Endothelial cell of umbilical vein (primary cell): Measurements from ENCODE around the gene C16orf87. TPM values are rescaled to one million over a fixed set of nuclear protein-coding genes. Genes with fewer than 3 reads are reported as not detected.

Source experiments
- BruUV-seq: library from RNA; stranded (reverse); fragments of 400-500 nt; replicated peaks from 2 replicates; lab custom pipeline; 2021; lab: Mats Ljungman, UMichigan
- CTCF ChIA-PET: fragments of 300-600, 350-600 bp; sonication (Branson Sonifier 250); formaldehyde crosslinking; loops from one replicate; lab custom pipeline; 2021; ENCODE audit warnings: antibody characterized with exemption, inconsistent platforms; lab: Charles Lee
- POLR2A ChIA-PET: fragments of 300-600, 350-600 bp; sonication (Branson Sonifier 250); formaldehyde crosslinking; loops from one replicate; lab custom pipeline; 2021; ENCODE audit warnings: antibody characterized with exemption, inconsistent platforms; lab: Charles Lee
- DNase-seq: peaks from one replicate; pipeline ENCODE4 v3.0.0-alpha.2; 2011; ENCODE audit warnings: low read depth, low spot score
- FAIRE-seq: peaks from 2 replicates; lab custom pipeline; 2011; peaks lifted over from hg19 to GRCh38; lab: Jason Lieb, UNC
- H2AFZ ChIP-seq: 2 replicates; pipeline ENCODE4 v1.6.0; 2012; ENCODE audit warnings: low read depth, low read length, control low read depth, inconsistent platforms
- H3K27ac ChIP-seq: 2 replicates; pipeline ENCODE4 v1.5.1; 2011; ENCODE audit warnings: low read depth, mild to moderate bottlenecking, control low read depth, low read length, moderate library complexity; ENCODE audit not compliant: insufficient read depth
- H3K27me3 ChIP-seq, 2 experiments: 2 replicates each; pipeline versions ENCODE4 v1.6.0 to v1.6.1; 2011; ENCODE audit warnings: low read length in 2 of 2, mixed read lengths in 1 of 2; ENCODE audit not compliant: control insufficient read depth in 2 of 2, insufficient read depth in 2 of 2
- H3K36me3 ChIP-seq, 2 experiments: 2 replicates in 1 of 2; 3 replicates in 1 of 2; pipeline ENCODE4 v1.5.1; 2011; ENCODE audit warnings: low read length in 2 of 2, mild to moderate bottlenecking in 1 of 2, moderate library complexity in 1 of 2; ENCODE audit not compliant: control insufficient read depth in 2 of 2, insufficient read depth in 2 of 2; ENCODE audit errors: extremely low read depth in 1 of 2
- H3K4me1 ChIP-seq: 3 replicates; pipeline ENCODE4 v1.5.1; 2011; ENCODE audit warnings: mild to moderate bottlenecking, low read length; ENCODE audit not compliant: control insufficient read depth, insufficient read depth; ENCODE audit errors: extremely low read depth
- H3K4me2 ChIP-seq: 2 replicates; pipeline ENCODE4 v1.6.1; 2011; ENCODE audit warnings: low read length, control low read depth, mixed read lengths; ENCODE audit not compliant: insufficient read depth
- H3K4me3 ChIP-seq, 3 experiments: fragments of 200-600 bp in 1 of 3; sonication (generic), shearing (Covaris generic) in 1 of 3; replicated peaks in 1 of 3; 2 replicates each; pipeline ENCODE4 v1.5.1; 2011 to 2016; ENCODE audit warnings: control low read depth in 3 of 3, low read length in 3 of 3, mild to moderate bottlenecking in 2 of 3, inconsistent platforms in 1 of 3, low read depth in 1 of 3, moderate library complexity in 1 of 3; ENCODE audit not compliant: insufficient read depth in 1 of 3
- H3K79me2 ChIP-seq: 2 replicates; pipeline ENCODE4 v1.6.0; 2012; ENCODE audit warnings: low read length, inconsistent platforms; ENCODE audit not compliant: control insufficient read depth, insufficient read depth
- H3K9ac ChIP-seq: replicated peaks from 2 replicates; pipeline ENCODE3; 2011; ENCODE audit warnings: low read length, control low read depth; ENCODE audit not compliant: insufficient read depth; ENCODE audit errors: extremely low read depth
- H3K9me1 ChIP-seq: replicated peaks from 3 replicates; pipeline ENCODE4 v1.6.0; 2011; ENCODE audit warnings: mild to moderate bottlenecking, low read length; ENCODE audit not compliant: control insufficient read depth, insufficient read depth; ENCODE audit errors: extremely low read depth
- H3K9me3 ChIP-seq: replicated peaks from 2 replicates; pipeline ENCODE4 v1.5.1; 2012; ENCODE audit warnings: low read length, inconsistent platforms; ENCODE audit not compliant: control insufficient read depth, insufficient read depth
- H4K20me1 ChIP-seq: replicated peaks from 2 replicates; pipeline ENCODE3; 2011; ENCODE audit warnings: mild to moderate bottlenecking, low read length; ENCODE audit not compliant: control insufficient read depth, insufficient read depth; ENCODE audit errors: extremely low read depth
- EZH2 ChIP-seq: IDR thresholded peaks from 2 replicates; pipeline ENCODE4 v1.6.1; 2012; ENCODE audit warnings: borderline replicate concordance, low read depth, mild to moderate bottlenecking, moderate library complexity, low read length, inconsistent platforms; ENCODE audit not compliant: severe bottlenecking
- FOS ChIP-seq: IDR thresholded peaks from 2 replicates; pipeline ENCODE4 v1.6.1; 2011; ENCODE audit warnings: mild to moderate bottlenecking, low read length, moderate library complexity, borderline replicate concordance; ENCODE audit not compliant: insufficient read depth
- GATA2 ChIP-seq: IDR thresholded peaks from 2 replicates; pipeline ENCODE4 v1.7.0; 2011; ENCODE audit warnings: low read depth, mild to moderate bottlenecking, moderate library complexity, mixed read lengths, low read length; ENCODE audit not compliant: insufficient read length, insufficient read depth
- JUN ChIP-seq: IDR thresholded peaks from 2 replicates; pipeline ENCODE4 v1.6.1; 2011; ENCODE audit warnings: borderline replicate concordance, low read depth; ENCODE audit not compliant: insufficient read length, insufficient read depth
- MYC ChIP-seq: IDR thresholded peaks from one replicate; pipeline ENCODE4 v1.6.1; 2011; ENCODE audit warnings: mild to moderate bottlenecking, low read depth, low read length
- POLR2A ChIP-seq: IDR thresholded peaks from 2 replicates; pipeline ENCODE4 v1.6.1; 2012; ENCODE audit warnings: low read depth, mild to moderate bottlenecking, control low read depth, low read length
- POLR2AphosphoS5 ChIP-seq: IDR thresholded peaks from 2 replicates; pipeline ENCODE4 v1.6.1; 2012; ENCODE audit warnings: low read depth, mild to moderate bottlenecking, control low read depth, low read length, moderate library complexity; ENCODE audit not compliant: insufficient read depth
- dilution Hi-C: fragments of 300-500 bp; cut with MboI; formaldehyde crosslinking; loops from one replicate; pipeline ENCODE4 v1.15.0; 2019; ENCODE audit warnings: low sequenced_read_pairs; ENCODE audit not compliant: extremely low pct_ligation_motif_present
- intact Hi-C: fragments of 100-400 bp; cut with micrococcal nuclease; formaldehyde crosslinking; loops from one replicate; pipeline ENCODE4 v1.10.0; 2022
- polyA plus RNA-seq, 4 experiments: library from polyadenylated mRNA; depleted of rRNA in 3 of 4; stranded (reverse) in 3 of 4; unstranded in 1 of 4; fragments of >200 nt; gene quantifications; 2 replicates each; pipeline versions ENCODE4 v1.2.1 to v1.2.3, GENCODE V29; 2011 to 2012; ENCODE audit warnings: missing spikeins in 1 of 4
- total RNA-seq: library from RNA; stranded (reverse); gene quantifications from 2 replicates; pipeline ENCODE4 v1.2.3, GENCODE V29; 2021
- TF ChIP-seq, protein P1 (sequence below), 2 donors: IDR thresholded peaks; 1 replicate in 1 of 2; 2 replicates in 1 of 2; pipeline ENCODE4 v1.5.1; 2011; ENCODE audit warnings: low read length in 2 of 2, mild to moderate bottlenecking in 2 of 2, moderate library complexity in 2 of 2, control low read depth in 1 of 2, inconsistent platforms in 1 of 2, low read depth in 1 of 2; ENCODE audit not compliant: insufficient read depth in 1 of 2; ENCODE audit errors: extremely low read depth in 1 of 2
- TF ChIP-seq, protein P2 (sequence below): IDR thresholded peaks from 2 replicates; pipeline ENCODE4 v1.6.1; 2011; ENCODE audit not compliant: insufficient read depth, insufficient read length

The C16orf87 gene
- total and polyA plus RNA-seq, 2 donors (not counting 3 experiments of a cell fraction or from before 2014, with no cell fraction given): 2.4 to 8.5 TPM

GRCh38 chr16:46768809-46769208, 62.2 kb downstream of the C16orf87 start:
- intact Hi-C loops: no loop called here

More at GRCh38 chr16:46768809-46769208, 62.2 kb downstream of the C16orf87 start:
- Histone ChIP-seq H3K9me1 (no peaks in the 10 kb centered on the region), H2AFZ (no peak overlapping the region), H4K20me1 (no peaks in the 10 kb centered on the region), H3K9me3 (no peaks in the 10 kb centered on the region), H3K9ac (no peak overlapping the region), H3K36me3 (no peaks in the 10 kb centered on the region), H3K4me3 (no peak overlapping the region), H3K4me2 (no peak overlapping the region), H3K27ac (no peak overlapping the region), H3K4me1 (no peaks in the 10 kb centered on the region), H3K27me3 (no peaks in the 10 kb centered on the region), H3K79me2 (no peaks in the 10 kb centered on the region)
- FAIRE-seq: no peak
- TF ChIP-seq JUN (no peak), GATA2 (no peak), EZH2 (no peak), POLR2A (no peak), MYC (no peak), FOS (no peak), POLR2AphosphoS5 (no peak)
- TF ChIP-seq, protein P1, sequence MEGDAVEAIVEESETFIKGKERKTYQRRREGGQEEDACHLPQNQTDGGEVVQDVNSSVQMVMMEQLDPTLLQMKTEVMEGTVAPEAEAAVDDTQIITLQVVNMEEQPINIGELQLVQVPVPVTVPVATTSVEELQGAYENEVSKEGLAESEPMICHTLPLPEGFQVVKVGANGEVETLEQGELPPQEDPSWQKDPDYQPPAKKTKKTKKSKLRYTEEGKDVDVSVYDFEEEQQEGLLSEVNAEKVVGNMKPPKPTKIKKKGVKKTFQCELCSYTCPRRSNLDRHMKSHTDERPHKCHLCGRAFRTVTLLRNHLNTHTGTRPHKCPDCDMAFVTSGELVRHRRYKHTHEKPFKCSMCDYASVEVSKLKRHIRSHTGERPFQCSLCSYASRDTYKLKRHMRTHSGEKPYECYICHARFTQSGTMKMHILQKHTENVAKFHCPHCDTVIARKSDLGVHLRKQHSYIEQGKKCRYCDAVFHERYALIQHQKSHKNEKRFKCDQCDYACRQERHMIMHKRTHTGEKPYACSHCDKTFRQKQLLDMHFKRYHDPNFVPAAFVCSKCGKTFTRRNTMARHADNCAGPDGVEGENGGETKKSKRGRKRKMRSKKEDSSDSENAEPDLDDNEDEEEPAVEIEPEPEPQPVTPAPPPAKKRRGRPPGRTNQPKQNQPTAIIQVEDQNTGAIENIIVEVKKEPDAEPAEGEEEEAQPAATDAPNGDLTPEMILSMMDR (IDR thresholded peaks at IDR 0.05; ENCODE audit: extremely low read depth in 1 of 2, insufficient read depth in 1 of 2, low read depth in 1 of 2, low read length in 2 of 2): no peak
- TF ChIP-seq, protein P2, sequence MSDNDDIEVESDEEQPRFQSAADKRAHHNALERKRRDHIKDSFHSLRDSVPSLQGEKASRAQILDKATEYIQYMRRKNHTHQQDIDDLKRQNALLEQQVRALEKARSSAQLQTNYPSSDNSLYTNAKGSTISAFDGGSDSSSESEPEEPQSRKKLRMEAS: no peak
- ChIA-PET POLR2A (no interaction called here), CTCF (no interaction called here)
- BruUV-seq: no TSS peak
- dilution Hi-C loops: no loop called here
- DNase-seq: no peak
